NT2/D1 (cell line): ENCODE measurements around the gene HAUS2.
"Not testable (repeated sequence)": the region's sequence is repeated elsewhere in the genome, so short reads cannot be mapped to it uniquely, and the experiment has no call there.

Experiments used
- DNase-seq: peaks from one replicate; pipeline ENCODE4 v3.0.0-alpha.2; 2011; ENCODE audit warnings: low read depth, low spot score
- H3K27me3 ChIP-seq: 2 replicates; pipeline ENCODE4 v1.6.0; 2011; ENCODE audit warnings: mild to moderate bottlenecking; ENCODE audit not compliant: insufficient read length, insufficient read depth
- H3K36me3 ChIP-seq: 2 replicates; pipeline ENCODE4 v1.6.1; 2011; ENCODE audit warnings: mild to moderate bottlenecking, low read length, mixed read lengths; ENCODE audit not compliant: insufficient read depth, insufficient read length
- H3K4me1 ChIP-seq: 2 replicates; pipeline ENCODE4 v1.5.1; 2011; ENCODE audit not compliant: insufficient read depth, insufficient read length
- H3K4me3 ChIP-seq: 2 replicates; pipeline ENCODE4 v1.5.1; 2011; ENCODE audit warnings: low read depth; ENCODE audit not compliant: insufficient read length
- H3K9ac ChIP-seq: 2 replicates; pipeline ENCODE4 v1.6.0; 2011; ENCODE audit warnings: low read depth; ENCODE audit not compliant: insufficient read length
- H3K9me3 ChIP-seq: 2 replicates; pipeline ENCODE4 v1.5.1; 2011; ENCODE audit warnings: mild to moderate bottlenecking, low read length; ENCODE audit not compliant: insufficient read depth
- SUZ12 ChIP-seq: IDR thresholded peaks from 2 replicates; pipeline ENCODE4 v1.6.1; 2011; ENCODE audit not compliant: insufficient read length, insufficient read depth; ENCODE audit errors: extremely low read depth
- YY1 ChIP-seq: IDR thresholded peaks from 2 replicates; pipeline ENCODE4 v1.6.1; 2011; ENCODE audit not compliant: insufficient read length, insufficient read depth
- ZNF274 ChIP-seq: IDR thresholded peaks from 2 replicates; pipeline ENCODE4 v1.6.1; 2011; ENCODE audit warnings: mild to moderate bottlenecking, low read depth, low read length

HAUS2 gene

GRCh38 chr15:42591238-42591934 is 42.7 kb downstream of the HAUS2 start:
- no peaks in the 10 kb centered on the region for H3K27me3 ChIP-seq
- H3K36me3 ChIP-seq: peaks cover under 1% of the 10 kb centered on the region
- H3K9ac ChIP-seq: no peak overlapping the region
- no peak overlapping the region for H3K4me3 ChIP-seq
- no peak for TF ChIP-seq YY1
- TF ChIP-seq ZNF274: no peak
- TF ChIP-seq SUZ12: no peak
- H3K4me1 ChIP-seq: no peaks in the 10 kb centered on the region
- no peak for DNase-seq
- no peaks in the 10 kb centered on the region for H3K9me3 ChIP-seq

- Histone ChIP-seq H3K4me1 (no peaks in the 10 kb centered on the region), H3K9me3 (no peaks in the 10 kb centered on the region), H3K36me3 (no peaks in the 10 kb centered on the region), H3K27me3 (no peaks in the 10 kb centered on the region), H3K4me3 (no peak overlapping the region), H3K9ac (no peak overlapping the region)
- DNase-seq: no peak
- TF ChIP-seq YY1 (no peak), SUZ12 (no peak), ZNF274 (no peak)
Observed at GRCh38 chr15:42592716-42593115, 44.1 kb downstream of the HAUS2 start.

- DNase-seq: no peak
- no peak overlapping the region for H3K4me3 ChIP-seq
- H3K9me3 ChIP-seq: no peaks in the 10 kb centered on the region
- H3K36me3 ChIP-seq: no peaks in the 10 kb centered on the region
- TF ChIP-seq SUZ12 (no peak), ZNF274 (no peak), YY1 (no peak)
- H3K4me1 ChIP-seq: no peaks in the 10 kb centered on the region
- no peaks in the 10 kb centered on the region for H3K27me3 ChIP-seq
- H3K9ac ChIP-seq: no peak overlapping the region
Observed at GRCh38 chr15:42593143-42593542, 44.5 kb downstream of the HAUS2 start.

GRCh38 chr15:42594095-42594494 is 45.5 kb downstream of the HAUS2 start:
- H3K9ac ChIP-seq: no peak overlapping the region
- H3K36me3 ChIP-seq: no peaks in the 10 kb centered on the region
- DNase-seq: no peak
- TF ChIP-seq SUZ12 (no peak), YY1 (no peak), ZNF274 (no peak)
- H3K9me3 ChIP-seq: no peaks in the 10 kb centered on the region
- no peaks in the 10 kb centered on the region for H3K27me3 ChIP-seq
- H3K4me3 ChIP-seq: no peak overlapping the region
- no peaks in the 10 kb centered on the region for H3K4me1 ChIP-seq

GRCh38 chr15:42595626-42596240 is 47.1 kb downstream of the HAUS2 start:
- TF ChIP-seq SUZ12 (no peak), ZNF274 (no peak), YY1 (no peak)
- Histone ChIP-seq H3K4me1 (no peaks in the 10 kb centered on the region), H3K9ac (no peak overlapping the region), H3K9me3 (peaks cover 6% of the 10 kb centered on the region; the same call in 1 of the 2 replicates), H3K4me3 (no peak overlapping the region), H3K27me3 (no peaks in the 10 kb centered on the region), H3K36me3 (peaks cover 3% of the 10 kb centered on the region)
- DNase-seq: no peak

- not testable (repeated sequence) for H3K4me1 ChIP-seq, H3K9ac ChIP-seq, H3K36me3 ChIP-seq, H3K27me3 ChIP-seq, DNase-seq, H3K4me3 ChIP-seq
- H3K9me3 ChIP-seq: peaks cover 28% of the 10 kb centered on the region
Observed at GRCh38 chr15:42601316-42601715, 52.7 kb downstream of the HAUS2 start.

- H3K36me3 ChIP-seq: peaks cover 7% of the 10 kb centered on the region
- no peak overlapping the region for H3K9ac ChIP-seq
- TF ChIP-seq SUZ12 (no peak), ZNF274 (no peak), YY1 (no peak)
- peaks cover 28% of the 10 kb centered on the region for H3K9me3 ChIP-seq
- no peak for DNase-seq
- no peaks in the 10 kb centered on the region for H3K4me1 ChIP-seq
- no peak overlapping the region for H3K4me3 ChIP-seq
- no peaks in the 10 kb centered on the region for H3K27me3 ChIP-seq
Observed at GRCh38 chr15:42602501-42602900, 53.9 kb downstream of the HAUS2 start.
